PFSK-1 (cell line): ENCODE data around the gene CDC34.

Source experiments
- SIN3A ChIP-seq: IDR thresholded peaks from 2 replicates; pipeline ENCODE4 v1.6.1; 2012; ENCODE audit warnings: mild to moderate bottlenecking, low read length, moderate library complexity, borderline replicate concordance; ENCODE audit not compliant: insufficient read depth
- TAF1 ChIP-seq: IDR thresholded peaks from 2 replicates; pipeline ENCODE4 v1.6.1; 2012; ENCODE audit warnings: low read length, control low read depth, borderline replicate concordance; ENCODE audit not compliant: insufficient read depth

GRCh38 chr19:589693-590395 is 58.3 kb downstream of the CDC34 start, which contains the start of gene HCN2:
- TF ChIP-seq SIN3A (no peak), TAF1 (no peak)
